HepG2 (cell line): ENCODE measurements around the gene BBS1. TPM values are rescaled to one million over a fixed set of nuclear protein-coding genes. Genes with fewer than 3 reads are reported as not detected.
A peak's percentile ranks its signal among the peaks of the same experiment; 100 is the strongest.

Experiments used
- ATF7-NPFF ChIP-seq: sonication (generic); formaldehyde crosslinking; IDR thresholded peaks from 2 replicates; pipeline ENCODE4 v1.8.1; 2023; ENCODE audit warnings: mild to moderate bottlenecking, low read depth, missing genetic modification reagents, moderate library complexity
- EED ChIP-seq: sonication (generic); formaldehyde crosslinking; IDR thresholded peaks from 2 replicates; pipeline ENCODE4 v1.5.0; 2020; ENCODE audit warnings: mild to moderate bottlenecking, missing genetic modification reagents
- FOXP1 ChIP-seq, 2 experiments: fragments of 450-650 bp in 1 of 2; IDR thresholded peaks; 2 replicates each; pipeline ENCODE4 v1.6.1; 2017 to 2018; ENCODE audit warnings: antibody characterized with exemption in 1 of 2
- HMGA1 ChIP-seq: sonication (generic); formaldehyde crosslinking; conservative IDR thresholded peaks from 2 replicates; pipeline ENCODE4 v1.4.0; 2020; ENCODE audit warnings: missing genetic modification reagents
- HNF4A ChIP-seq: sonication (generic); formaldehyde crosslinking; IDR thresholded peaks from 2 replicates; pipeline ENCODE4 v1.4.0; 2020; ENCODE audit warnings: missing genetic modification reagents
- HOXA3 ChIP-seq: sonication (generic); formaldehyde crosslinking; IDR thresholded peaks from 2 replicates; pipeline ENCODE4 v1.5.0; 2020; ENCODE audit warnings: missing genetic modification reagents
- ISL2 ChIP-seq: sonication (generic); formaldehyde crosslinking; IDR thresholded peaks from 2 replicates; pipeline ENCODE4 v1.5.0; 2020; ENCODE audit warnings: missing genetic modification reagents
- KLF6 ChIP-seq: IDR thresholded peaks from 2 replicates; pipeline ENCODE4 v1.8.0; 2016; ENCODE audit warnings: missing biosample characterization, missing genetic modification reagents
- PITX1 ChIP-seq: sonication (generic); formaldehyde crosslinking; IDR thresholded peaks from 2 replicates; pipeline ENCODE4 v1.5.1; 2020; ENCODE audit warnings: mild to moderate bottlenecking, missing genetic modification reagents
- RBFOX2 ChIP-seq: fragments of 200-400 bp; formaldehyde crosslinking; IDR thresholded peaks from 2 replicates; pipeline ENCODE4 v1.6.1; 2017; ENCODE audit warnings: low read depth, mild to moderate bottlenecking, low read length
- RBM39 ChIP-seq: fragments of 200-400 bp; formaldehyde crosslinking; IDR thresholded peaks from one replicate; pipeline ENCODE4 v1.6.1; 2018; ENCODE audit warnings: antibody characterized with exemption, mild to moderate bottlenecking, low read depth, low read length; ENCODE audit not compliant: poor library complexity, severe bottlenecking
- SRSF9 ChIP-seq: fragments of 200-400 bp; formaldehyde crosslinking; IDR thresholded peaks from 2 replicates; pipeline ENCODE4 v1.6.1; 2018; ENCODE audit warnings: borderline replicate concordance, mild to moderate bottlenecking, low read depth, low read length; ENCODE audit not compliant: insufficient read depth, poor library complexity, severe bottlenecking
- SUZ12 ChIP-seq: fragments of 150-350 bp; IDR thresholded peaks from 2 replicates; pipeline ENCODE4 v1.6.1; 2014; ENCODE audit warnings: low read depth, low read length
- U2AF1 ChIP-seq: fragments of 200-400 bp; formaldehyde crosslinking; optimal IDR thresholded peaks from 2 replicates; pipeline ENCODE3; 2017; ENCODE audit warnings: mild to moderate bottlenecking, low read depth, low read length
- YEATS4 ChIP-seq: sonication (generic); formaldehyde crosslinking; IDR thresholded peaks from 2 replicates; pipeline ENCODE4 v1.4.0; 2020; ENCODE audit warnings: missing genetic modification reagents, borderline replicate concordance
- ZNF138 ChIP-seq: sonication (generic); formaldehyde crosslinking; IDR thresholded peaks from 2 replicates; pipeline ENCODE4 v1.5.0; 2020; ENCODE audit warnings: mild to moderate bottlenecking, low read depth, missing genetic modification reagents
- ZNF282 ChIP-seq: fragments of 450-650 bp; IDR thresholded peaks from 2 replicates; pipeline ENCODE4 v1.6.1; 2018; ENCODE audit not compliant: partially characterized antibody
- ZNF775 ChIP-seq: sonication (generic); formaldehyde crosslinking; IDR thresholded peaks from 2 replicates; pipeline ENCODE4 v1.4.0; 2020; ENCODE audit warnings: missing genetic modification reagents, mild to moderate bottlenecking, moderate library complexity, borderline replicate concordance
- ZNF883 ChIP-seq: sonication (generic); formaldehyde crosslinking; IDR thresholded peaks from 2 replicates; pipeline ENCODE4 v1.5.1; 2020; ENCODE audit warnings: mild to moderate bottlenecking, missing genetic modification reagents; ENCODE audit errors: not compliant biosample characterization
- polyA plus RNA-seq, 8 experiments: library from polyadenylated mRNA; depleted of rRNA in 3 of 8; stranded (reverse) in 7 of 8; unstranded in 1 of 8; fragments of >200 nt; fragmentation: Illumina TruSeq in 4 of 8; extraction: Trizol in 4 of 8; gene quantifications; 2 replicates each; pipeline versions ENCODE4 v1.2.1 to v1.2.3, GENCODE V29; 2011 to 2016; ENCODE audit warnings: low read depth in 4 of 8, missing spikeins in 1 of 8, mixed read lengths in 1 of 8; ENCODE audit not compliant: insufficient read depth in 1 of 8
- total RNA-seq, 5 experiments: library from RNA; depleted of rRNA; stranded (reverse); fragments of >200 nt; fragmentation: Illumina TruSeq; extraction: Trizol; gene quantifications; 2 replicates each; pipeline ENCODE4 v1.2.3, GENCODE V29; 2016; ENCODE audit warnings: low read depth in 1 of 5
- TF ChIP-seq, protein P1 (sequence below): IDR thresholded peaks from 2 replicates; pipeline ENCODE4 v1.6.1; 2012; ENCODE audit warnings: low read length, improper control_type of control experiment
- TF ChIP-seq, protein P2 (sequence below): sonication (generic); formaldehyde crosslinking; IDR thresholded peaks from 2 replicates; pipeline ENCODE4 v1.5.1; 2020; ENCODE audit warnings: missing genetic modification reagents, mild to moderate bottlenecking, borderline replicate concordance
- TF ChIP-seq, protein P3 (sequence below): IDR thresholded peaks from 2 replicates; pipeline ENCODE4 v1.6.1; 2012; ENCODE audit warnings: inconsistent platforms
- TF ChIP-seq, protein P4 (sequence below): sonication (generic); formaldehyde crosslinking; IDR thresholded peaks from 2 replicates; pipeline ENCODE4 v1.5.1; 2020; ENCODE audit warnings: mild to moderate bottlenecking, moderate library complexity, missing genetic modification reagents

Gene BBS1
- total and polyA plus RNA-seq, 2 of the 13 experiments (the other 11 are each of a cell fraction or from before 2014, with no cell fraction given) = 11.7 to 14.1 TPM

DNA sequence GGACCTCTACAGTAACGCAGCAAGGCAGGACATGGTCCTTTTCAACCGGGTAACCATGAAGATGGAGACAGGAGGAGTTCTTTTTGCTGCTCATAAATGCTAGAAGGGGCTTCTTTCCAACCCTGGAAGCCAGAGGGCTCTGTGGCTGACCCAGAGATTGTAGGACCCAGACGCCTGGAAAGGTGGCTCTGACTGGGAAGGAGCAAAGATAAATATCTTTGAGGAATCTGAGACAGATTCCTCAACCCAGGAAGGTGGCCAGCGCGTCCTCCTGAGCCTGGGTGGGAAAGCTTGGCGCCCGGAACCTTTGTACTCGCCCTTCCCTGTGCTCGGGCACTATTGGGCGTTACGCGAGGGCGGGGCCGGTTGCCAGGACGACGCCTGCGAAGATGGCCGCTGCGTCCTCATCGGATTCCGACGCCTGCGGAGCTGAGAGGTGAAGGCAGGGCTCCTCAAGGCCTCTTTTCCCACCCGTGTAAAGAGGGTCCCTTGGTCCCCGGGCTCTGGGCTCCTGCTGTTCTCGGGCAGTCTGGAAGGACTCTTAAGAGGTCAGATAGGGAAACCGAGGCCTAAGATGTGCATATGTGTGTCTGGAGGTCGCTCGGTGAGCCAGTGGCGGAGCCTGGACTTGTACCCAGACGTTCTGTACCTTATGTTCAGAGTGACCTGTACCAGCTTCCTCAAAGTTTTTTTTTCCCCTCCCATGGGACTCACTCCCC lies at the start of gene BBS1 (continued):
- TF ChIP-seq EED (0 out of 2 replicates have a peak, but pooled peaks have one; percentile 57), PITX1 (CRISPR knock-in tag) (no peak), HNF4A (CRISPR knock-in tag) (peak; percentile 38; the same call in 1 of the 2 replicates), KLF6 (CRISPR knock-in tag) (peak; percentile 72; the same call in 1 of the 2 replicates), FOXP1 (IDR thresholded peaks at IDR 0.05) (no peak), FOXP1 (CRISPR knock-in tag; IDR thresholded peaks at IDR 0.05) (peak; percentile 40; the same call in 1 of the 2 replicates), ZNF775 (no peak), ISL2 (CRISPR knock-in tag) (0 out of 2 replicates have a peak, but pooled peaks have one; percentile 37), RBM39 (peak; percentile 78), ZNF282 (no peak), HMGA1 (CRISPR knock-in tag) (no peak), ZNF883 (CRISPR knock-in tag) (no peak), ZNF138 (CRISPR knock-in tag) (peak; percentile 72; the same call in 1 of the 2 replicates), U2AF1 (peak; percentile 62), RBFOX2 (peak; percentile 80), ATF7-NPFF (CRISPR knock-in tag) (0 out of 2 replicates have a peak, but pooled peaks have one; percentile 50), YEATS4 (CRISPR knock-in tag) (peak; percentile 85), SUZ12 (no peak), HOXA3 (CRISPR knock-in tag) (peak; percentile 97), SRSF9 (no peak)
- TF ChIP-seq, protein P1, sequence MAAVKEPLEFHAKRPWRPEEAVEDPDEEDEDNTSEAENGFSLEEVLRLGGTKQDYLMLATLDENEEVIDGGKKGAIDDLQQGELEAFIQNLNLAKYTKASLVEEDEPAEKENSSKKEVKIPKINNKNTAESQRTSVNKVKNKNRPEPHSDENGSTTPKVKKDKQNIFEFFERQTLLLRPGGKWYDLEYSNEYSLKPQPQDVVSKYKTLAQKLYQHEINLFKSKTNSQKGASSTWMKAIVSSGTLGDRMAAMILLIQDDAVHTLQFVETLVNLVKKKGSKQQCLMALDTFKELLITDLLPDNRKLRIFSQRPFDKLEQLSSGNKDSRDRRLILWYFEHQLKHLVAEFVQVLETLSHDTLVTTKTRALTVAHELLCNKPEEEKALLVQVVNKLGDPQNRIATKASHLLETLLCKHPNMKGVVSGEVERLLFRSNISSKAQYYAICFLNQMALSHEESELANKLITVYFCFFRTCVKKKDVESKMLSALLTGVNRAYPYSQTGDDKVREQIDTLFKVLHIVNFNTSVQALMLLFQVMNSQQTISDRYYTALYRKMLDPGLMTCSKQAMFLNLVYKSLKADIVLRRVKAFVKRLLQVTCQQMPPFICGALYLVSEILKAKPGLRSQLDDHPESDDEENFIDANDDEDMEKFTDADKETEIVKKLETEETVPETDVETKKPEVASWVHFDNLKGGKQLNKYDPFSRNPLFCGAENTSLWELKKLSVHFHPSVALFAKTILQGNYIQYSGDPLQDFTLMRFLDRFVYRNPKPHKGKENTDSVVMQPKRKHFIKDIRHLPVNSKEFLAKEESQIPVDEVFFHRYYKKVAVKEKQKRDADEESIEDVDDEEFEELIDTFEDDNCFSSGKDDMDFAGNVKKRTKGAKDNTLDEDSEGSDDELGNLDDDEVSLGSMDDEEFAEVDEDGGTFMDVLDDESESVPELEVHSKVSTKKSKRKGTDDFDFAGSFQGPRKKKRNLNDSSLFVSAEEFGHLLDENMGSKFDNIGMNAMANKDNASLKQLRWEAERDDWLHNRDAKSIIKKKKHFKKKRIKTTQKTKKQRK = no peak
- TF ChIP-seq, protein P2, sequence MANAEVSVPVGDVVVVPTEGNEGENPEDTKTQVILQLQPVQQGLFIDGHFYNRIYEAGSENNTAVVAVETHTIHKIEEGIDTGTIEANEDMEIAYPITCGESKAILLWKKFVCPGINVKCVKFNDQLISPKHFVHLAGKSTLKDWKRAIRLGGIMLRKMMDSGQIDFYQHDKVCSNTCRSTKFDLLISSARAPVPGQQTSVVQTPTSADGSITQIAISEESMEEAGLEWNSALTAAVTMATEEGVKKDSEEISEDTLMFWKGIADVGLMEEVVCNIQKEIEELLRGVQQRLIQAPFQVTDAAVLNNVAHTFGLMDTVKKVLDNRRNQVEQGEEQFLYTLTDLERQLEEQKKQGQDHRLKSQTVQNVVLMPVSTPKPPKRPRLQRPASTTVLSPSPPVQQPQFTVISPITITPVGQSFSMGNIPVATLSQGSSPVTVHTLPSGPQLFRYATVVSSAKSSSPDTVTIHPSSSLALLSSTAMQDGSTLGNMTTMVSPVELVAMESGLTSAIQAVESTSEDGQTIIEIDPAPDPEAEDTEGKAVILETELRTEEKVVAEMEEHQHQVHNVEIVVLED (CRISPR knock-in tag) = peak; percentile 61; the same call in 1 of the 2 replicates
- TF ChIP-seq, protein P3, sequence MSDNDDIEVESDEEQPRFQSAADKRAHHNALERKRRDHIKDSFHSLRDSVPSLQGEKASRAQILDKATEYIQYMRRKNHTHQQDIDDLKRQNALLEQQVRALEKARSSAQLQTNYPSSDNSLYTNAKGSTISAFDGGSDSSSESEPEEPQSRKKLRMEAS = peak; percentile 76
- TF ChIP-seq, protein P4, sequence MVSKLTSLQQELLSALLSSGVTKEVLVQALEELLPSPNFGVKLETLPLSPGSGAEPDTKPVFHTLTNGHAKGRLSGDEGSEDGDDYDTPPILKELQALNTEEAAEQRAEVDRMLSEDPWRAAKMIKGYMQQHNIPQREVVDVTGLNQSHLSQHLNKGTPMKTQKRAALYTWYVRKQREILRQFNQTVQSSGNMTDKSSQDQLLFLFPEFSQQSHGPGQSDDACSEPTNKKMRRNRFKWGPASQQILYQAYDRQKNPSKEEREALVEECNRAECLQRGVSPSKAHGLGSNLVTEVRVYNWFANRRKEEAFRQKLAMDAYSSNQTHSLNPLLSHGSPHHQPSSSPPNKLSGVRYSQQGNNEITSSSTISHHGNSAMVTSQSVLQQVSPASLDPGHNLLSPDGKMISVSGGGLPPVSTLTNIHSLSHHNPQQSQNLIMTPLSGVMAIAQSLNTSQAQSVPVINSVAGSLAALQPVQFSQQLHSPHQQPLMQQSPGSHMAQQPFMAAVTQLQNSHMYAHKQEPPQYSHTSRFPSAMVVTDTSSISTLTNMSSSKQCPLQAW (CRISPR knock-in tag) = peak; percentile 82
